ENCODE results near the gene ZBTB21.
A peak's percentile ranks its signal among the peaks of the same experiment; 100 is the strongest.
"Not testable (repeated sequence)": the region's sequence is repeated elsewhere in the genome, so short reads cannot be mapped to it uniquely, and the experiment has no call there.

ZBTB21 gene

GRCh38 chr21:42016364-42016985 is 6.3 kb upstream of the ZBTB21 start:
- no peak for DNase-seq

- no peak for DNase-seq
Observed at GRCh38 chr21:42013931-42014330, 3.8 kb upstream of the ZBTB21 start.

- no peak for DNase-seq
Observed at GRCh38 chr21:42013376-42013775, 3.2 kb upstream of the ZBTB21 start.

DNA sequence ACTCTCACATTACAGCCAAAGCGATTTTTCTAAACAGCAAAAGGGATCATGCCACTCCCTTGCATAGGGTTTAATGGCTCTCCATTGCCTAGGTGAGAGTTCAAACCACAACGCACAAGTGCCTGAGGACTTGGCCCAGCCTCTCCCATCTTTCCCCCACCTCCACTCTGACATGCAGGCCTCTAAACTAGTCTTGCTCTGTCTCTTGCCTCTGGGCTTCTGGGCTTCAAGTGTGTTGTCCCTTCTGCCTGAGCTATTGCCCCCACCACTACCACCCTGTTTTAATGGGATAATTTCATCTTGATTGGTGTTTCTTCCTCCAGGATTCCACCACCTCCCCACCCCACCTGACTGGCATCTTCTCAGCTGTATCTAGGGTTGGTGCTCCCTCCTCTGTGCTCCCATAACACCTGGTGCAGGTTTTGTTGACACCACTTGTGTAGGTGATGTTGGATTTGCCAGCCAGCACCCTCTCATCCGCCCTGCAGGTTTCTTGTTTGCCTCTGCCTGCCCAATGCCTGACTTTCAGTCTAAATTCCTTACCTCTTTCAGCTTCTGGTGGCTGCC is 2.7 kb upstream of the ZBTB21 start:
- DNase-seq, result no peak

DNA sequence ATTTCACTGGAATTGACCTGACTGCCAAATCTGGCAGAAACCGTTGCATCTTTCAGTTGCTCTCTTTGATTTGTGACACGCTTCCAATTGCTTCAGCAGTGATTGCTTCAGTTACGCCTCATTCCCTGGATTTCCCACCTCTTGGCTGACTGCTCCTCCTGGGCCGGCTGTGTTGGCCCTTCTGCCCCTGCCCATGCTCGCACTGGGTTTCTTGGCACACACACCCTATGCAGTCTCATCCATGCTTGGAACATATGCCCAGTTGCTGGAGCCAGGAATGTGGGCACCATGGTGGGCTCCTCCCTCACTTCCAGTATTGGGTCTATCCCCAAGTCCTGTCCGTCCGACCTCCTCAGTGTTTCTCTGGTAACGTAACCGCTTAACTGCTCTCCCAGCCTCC is 2.2 kb upstream of the ZBTB21 start:
- DNase-seq, result no peak

- peak in 1 of 2 donors; percentile 33 for DNase-seq
Observed at GRCh38 chr21:42010507-42011495, 641 bp upstream of the ZBTB21 start.

DNA sequence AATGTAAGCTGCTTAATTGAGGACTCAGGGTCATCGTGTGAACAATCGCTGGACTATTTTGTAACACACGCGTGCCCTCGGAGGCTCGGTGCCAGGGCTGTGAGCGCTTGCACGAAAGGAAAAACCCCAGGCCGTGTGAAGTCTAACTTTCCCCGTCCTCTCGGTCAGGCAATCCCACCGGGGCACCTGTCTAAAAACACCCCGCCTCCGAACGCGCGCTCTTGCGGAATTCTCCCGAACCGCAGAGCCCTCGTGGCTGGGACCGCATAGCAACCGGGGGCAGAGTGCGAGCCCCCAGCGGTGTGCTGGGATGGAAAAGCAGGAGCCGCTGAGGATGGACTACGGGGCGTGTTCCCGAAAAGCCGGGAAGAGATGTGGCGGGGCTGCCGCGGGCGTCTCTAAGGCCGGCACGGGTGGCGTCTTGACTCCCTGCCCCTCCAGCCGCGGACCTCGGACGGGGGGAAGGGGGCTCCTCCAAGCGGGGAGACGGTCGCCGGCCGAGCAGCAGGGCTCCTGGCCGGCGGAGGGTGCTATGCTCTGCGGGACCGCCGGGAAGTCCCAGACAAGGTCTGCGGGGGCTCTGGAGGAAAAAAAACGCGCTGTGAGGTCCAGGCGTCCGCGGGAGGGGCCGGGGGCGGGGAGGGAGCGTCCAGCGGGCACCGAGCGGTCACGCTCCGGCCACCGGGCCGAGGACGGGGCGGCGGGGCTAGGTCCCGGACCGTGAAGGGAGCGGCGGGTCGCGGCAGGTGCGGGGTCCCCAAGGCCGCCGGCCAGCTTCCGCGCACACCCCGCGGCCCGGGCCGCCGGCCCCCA is 936 bp downstream of the ZBTB21 start:
- peak; percentile 49 to 58 for DNase-seq

- no peak for DNase-seq
Observed at GRCh38 chr21:42007356-42007940, 2.7 kb downstream of the ZBTB21 start.

GRCh38 chr21:42006765-42007164 is 3.4 kb downstream of the ZBTB21 start:
- no peak for DNase-seq

GRCh38 chr21:42004406-42005199 is 5.6 kb downstream of the ZBTB21 start:
- DNase-seq, result no peak

GRCh38 chr21:42003051-42003461 is 7.1 kb downstream of the ZBTB21 start:
- no peak for DNase-seq

DNA sequence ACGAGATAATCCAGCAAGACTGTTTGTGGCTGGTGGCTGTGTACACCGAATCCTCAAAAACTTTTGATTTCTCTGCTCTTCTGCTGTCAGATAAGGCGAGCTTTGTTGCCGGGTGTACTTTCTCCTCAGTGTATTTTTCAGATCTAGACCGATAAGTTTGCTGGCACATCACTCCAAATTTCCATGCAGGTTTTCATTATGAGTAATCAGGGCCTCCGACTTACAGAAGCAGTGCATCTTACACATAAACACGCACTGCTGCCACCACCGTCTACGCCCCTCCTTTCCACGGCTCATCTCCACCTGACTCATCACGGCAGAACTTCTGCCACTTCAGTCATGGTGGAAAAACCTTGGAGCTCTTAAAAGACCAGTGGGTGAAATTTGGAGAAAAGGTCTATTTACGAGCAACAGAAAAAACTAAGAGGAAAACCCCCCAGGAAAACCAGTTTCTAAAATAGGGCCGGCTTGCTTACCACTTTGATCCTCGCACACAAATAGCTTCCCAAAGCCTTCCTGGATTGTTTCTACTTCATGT is 7.7 kb downstream of the ZBTB21 start:
- peak in 1 of 2 donors; percentile 36 for DNase-seq

DNA sequence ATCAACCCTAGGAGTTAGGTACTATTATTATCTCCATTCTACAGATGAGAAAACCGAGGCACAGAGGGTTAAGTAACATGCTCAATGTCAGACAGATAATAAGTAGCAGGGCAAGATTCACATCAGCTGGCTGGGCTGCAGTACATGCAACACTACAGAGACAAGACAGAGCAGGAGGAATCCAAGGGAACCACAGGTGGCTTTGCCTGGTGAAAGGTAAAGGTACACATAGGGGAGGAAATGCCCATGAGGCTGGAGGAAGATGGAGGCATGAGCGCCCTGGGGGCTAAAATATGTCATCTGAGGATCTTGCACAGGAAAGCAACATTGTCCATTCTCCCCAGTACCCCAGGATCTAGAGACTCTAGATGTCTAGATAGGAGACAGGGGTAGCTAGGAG is 8.4 kb downstream of the ZBTB21 start:
- DNase-seq, result no peak

DNA sequence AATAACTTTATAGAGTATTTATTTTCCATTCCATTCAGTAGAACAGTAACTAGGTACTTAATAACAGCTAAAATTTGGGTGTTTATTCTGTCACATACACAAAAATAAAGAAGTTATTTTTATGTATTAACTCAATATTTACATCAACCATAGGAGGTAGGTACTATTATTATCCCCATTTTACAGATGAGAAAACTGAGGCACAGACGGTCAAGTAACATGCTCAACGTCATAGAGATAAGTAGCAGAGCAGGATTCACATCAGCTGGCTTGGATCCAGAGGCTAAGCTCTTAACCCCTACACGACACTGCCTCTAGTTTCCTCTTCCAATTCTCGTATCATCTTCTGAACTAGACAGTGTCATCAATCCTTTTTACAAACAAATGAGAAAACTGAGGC is 9.3 kb downstream of the ZBTB21 start:
- no peak for DNase-seq

GRCh38 chr21:41997657-41998056 is 12.5 kb downstream of the ZBTB21 start:
- no peak for DNase-seq

DNA sequence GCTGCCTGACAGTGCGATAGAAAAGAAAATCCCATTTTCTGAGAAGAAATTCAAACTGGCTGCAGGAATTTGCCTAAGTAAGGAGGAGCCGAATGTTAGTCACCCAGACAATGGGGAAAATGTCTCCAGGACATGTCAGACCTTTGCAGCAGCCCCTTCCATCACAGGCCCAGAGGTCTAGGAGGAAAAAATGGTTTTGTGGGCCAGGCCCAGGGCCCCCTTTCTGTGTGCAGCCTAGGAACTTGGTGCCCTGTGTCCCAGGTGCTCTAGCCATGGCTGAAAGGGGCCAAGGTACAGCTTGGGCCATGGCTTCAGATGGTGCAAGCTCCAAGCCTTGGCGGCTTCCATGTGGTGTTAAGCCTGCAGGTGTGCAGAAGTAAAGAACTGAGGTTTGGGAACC is 14.6 kb downstream of the ZBTB21 start:
- DNase-seq, result no peak

DNA sequence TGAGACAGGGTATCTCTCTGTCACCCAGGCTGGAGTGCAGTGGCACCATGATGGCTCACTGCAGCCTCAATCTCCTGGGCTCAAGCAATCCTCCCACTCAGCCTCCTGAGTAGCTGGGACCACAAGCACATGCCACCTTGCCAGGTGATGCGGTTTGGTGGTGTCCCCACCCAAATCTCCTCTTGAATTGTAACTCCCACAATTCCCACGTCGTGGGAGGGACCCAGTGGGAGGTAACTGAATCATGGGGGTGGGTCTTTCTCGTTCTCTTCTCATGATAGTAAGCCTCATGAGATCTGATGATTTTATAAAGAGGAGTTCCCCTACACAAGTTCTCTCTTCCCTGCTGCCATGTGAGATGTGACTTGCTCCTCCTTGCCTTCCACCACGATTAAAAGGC is 15.5 kb downstream of the ZBTB21 start:
- not testable (repeated sequence) for DNase-seq

GRCh38 chr21:41993744-41994143 is 16.4 kb downstream of the ZBTB21 start:
- DNase-seq, result no peak

DNA sequence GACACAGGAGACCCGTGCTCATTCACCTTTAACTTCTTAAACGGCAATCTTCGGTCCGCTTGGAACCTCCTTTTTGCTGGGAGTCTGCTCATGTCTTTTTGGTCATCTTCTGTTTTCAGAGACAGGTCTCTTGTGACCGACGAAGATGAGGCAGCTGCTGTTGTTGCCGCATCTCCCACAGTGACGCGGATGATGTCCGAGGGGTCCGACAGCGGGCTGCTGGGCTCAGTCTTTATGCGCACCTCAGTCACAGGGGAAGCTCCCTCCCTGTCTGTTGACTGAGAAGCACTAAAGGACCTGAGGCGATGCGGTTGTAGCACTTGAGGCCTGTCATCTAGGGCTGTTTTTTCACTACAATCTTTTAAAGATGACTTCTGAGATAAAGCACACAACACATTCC is 17.6 kb downstream of the ZBTB21 start:
- no peak for DNase-seq

GRCh38 chr21:41991659-41992058 is 18.5 kb downstream of the ZBTB21 start:
- no peak for DNase-seq

DNA sequence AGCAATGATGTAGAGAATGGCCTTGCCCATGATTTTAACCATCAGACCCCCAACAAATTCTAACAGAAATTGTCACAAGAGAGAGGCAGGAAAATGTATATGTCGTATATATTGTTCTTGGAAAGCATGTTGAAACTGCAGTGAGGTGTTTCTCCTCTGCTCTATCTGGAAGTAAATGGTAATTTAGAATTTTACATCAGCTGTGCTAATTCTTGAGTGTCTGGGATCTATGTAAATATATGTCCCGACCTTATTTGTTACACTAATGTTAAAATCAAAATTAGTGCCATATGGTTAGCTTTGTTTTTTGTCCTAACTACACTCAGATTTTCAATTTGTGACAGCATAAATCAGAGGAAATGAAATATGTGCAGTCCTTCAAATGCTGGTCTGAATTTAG is 20.5 kb downstream of the ZBTB21 start:
- DNase-seq, result no peak

All from CD4-positive, alpha-beta T cell treated with Interferon alpha-2 for 1 hour (primary cell).